Measurements from ENCODE around the gene TRIM67.
"Not testable (repeated sequence)": the region's sequence is repeated elsewhere in the genome, so short reads cannot be mapped to it uniquely, and the experiment has no call there.

Gene TRIM67

DNA sequence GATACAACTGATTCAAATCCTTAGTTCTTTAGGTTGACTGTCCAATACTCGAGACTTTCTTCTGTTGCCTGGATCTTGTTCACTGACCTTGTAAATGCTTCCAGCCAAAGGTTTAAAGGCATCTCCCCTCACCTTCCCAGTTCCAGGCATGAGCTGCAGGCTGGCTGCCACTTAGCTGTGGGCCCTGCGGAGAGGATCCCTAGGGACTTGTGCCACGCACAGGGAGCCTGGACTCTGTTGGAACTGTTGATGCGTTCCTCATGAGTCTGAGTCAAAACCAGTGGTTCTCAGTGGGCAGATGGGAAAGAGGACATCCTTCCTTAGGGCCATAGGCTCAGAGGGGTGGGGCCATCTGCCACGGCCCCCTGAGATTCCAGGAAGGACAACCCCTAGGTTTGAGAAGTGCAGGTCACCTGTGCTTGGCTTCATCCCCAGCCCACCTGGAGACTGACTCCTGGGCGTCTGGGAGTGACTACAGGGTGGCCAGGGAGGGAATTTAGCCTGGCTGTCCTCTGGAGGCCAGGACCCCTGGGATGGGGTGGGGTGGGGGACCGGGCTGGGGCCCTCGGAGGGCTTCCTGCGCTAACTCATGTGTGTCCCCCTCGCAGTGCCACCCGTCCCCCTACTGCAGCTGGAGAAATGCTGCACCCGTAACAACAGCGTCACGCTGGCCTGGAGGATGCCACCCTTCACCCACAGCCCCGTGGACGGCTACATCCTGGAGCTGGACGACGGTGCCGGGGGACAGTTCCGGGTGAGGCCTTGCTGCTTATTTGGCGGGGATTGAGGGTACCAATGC is 41.6 kb downstream of the TRIM67 start:
- no peak for DNase-seq (ENCODE audit: low read depth, low spot score)

DNA sequence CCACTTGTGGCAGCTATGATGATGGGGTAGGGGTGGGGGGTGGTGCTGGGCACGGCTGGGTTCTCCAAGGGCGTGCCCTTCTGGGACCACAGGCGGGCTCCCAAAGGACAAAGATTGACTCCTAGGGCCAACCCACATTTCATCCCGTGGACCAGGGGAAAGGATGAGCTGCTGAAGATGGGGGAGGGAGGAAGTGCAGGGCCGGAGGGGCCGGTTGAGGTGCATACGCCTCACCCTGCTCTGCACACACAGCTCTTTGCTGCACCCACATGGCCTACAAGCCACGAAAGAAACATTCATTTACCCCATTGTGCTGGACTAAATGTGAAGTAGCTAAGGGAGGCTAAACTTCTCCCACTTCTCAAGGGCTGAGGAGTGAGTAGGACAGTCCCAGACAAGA is 45.0 kb downstream of the TRIM67 start:
- DNase-seq (ENCODE audit: low read depth, low spot score), result no peak

DNA sequence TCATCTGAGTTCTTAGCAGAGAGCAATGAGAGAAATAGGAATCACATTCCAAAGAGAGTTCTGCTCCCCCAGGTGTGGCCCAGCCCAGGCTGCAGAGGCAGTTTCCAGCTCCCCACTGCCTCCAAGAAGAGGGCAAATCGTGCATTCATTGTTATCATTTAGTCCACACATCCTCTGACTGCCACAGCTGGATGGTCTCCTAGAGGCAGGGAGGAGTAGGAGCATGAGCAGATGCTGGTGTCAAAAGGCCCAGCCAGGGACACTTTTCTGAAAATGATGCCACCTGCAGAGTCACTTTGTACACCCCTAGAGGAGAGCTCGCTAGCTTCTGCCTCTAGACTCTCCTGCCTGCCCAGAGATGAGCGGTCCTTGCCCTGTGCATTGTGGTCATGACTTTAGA is 45.6 kb downstream of the TRIM67 start:
- DNase-seq (ENCODE audit: low read depth, low spot score), result no peak

DNA sequence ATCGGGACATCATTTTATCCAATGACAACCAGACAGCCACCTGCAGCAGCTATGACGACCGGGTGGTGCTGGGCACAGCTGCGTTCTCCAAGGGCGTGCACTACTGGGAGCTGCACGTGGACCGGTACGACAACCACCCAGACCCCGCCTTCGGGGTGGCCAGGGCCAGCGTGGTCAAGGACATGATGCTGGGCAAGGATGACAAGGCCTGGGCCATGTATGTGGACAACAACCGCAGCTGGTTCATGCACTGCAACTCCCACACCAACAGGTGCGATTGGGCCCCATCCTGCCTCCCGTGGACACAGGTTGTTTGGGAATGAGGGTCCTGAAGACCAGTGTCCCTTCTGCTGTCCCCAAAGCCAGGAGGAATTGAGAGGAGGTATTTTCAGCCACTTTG is 47.1 kb downstream of the TRIM67 start:
- DNase-seq (ENCODE audit: low read depth, low spot score), result no peak

DNA sequence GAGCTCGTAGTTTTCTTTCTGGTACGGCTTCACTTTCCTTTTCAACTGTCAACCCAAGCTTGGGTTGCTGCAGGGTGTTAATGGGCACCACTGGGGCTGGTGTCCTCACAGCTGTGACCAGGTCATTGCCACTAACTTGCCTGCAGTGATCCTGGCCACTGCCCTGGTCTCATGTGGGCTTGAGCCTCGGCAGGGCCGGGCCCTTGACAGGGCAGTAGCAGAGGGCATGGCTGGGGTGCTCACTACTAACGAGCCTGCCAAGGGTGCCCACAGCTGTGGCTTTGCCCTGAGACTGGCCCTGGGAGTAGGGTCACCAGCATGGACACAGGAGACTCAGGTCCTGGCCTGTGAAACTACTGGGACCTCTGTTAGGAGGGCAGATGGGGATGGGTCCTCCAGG is 47.7 kb downstream of the TRIM67 start:
- no peak for DNase-seq (ENCODE audit: low read depth, low spot score)

DNA sequence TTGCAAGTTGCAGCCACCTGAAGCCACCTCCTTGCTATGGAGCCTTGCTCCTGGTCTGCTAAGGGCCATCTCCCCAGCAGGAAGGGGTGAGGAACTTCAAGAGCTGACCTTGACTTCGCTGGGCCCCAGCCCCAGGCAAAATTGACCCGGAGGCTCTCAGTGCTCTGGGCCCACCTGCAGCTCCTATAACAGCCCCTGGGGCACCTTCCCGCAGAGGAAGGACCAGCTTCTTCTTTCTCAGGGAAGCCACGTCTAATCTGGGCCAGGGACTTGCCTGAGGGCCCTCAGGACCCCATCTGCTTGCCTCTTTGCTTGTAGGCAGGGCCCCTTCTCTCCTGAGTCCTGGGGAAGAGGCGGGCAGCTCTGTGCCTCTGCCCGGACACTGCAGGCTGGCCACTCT is 48.3 kb downstream of the TRIM67 start:
- DNase-seq (ENCODE audit: low read depth, low spot score), result no peak

DNA sequence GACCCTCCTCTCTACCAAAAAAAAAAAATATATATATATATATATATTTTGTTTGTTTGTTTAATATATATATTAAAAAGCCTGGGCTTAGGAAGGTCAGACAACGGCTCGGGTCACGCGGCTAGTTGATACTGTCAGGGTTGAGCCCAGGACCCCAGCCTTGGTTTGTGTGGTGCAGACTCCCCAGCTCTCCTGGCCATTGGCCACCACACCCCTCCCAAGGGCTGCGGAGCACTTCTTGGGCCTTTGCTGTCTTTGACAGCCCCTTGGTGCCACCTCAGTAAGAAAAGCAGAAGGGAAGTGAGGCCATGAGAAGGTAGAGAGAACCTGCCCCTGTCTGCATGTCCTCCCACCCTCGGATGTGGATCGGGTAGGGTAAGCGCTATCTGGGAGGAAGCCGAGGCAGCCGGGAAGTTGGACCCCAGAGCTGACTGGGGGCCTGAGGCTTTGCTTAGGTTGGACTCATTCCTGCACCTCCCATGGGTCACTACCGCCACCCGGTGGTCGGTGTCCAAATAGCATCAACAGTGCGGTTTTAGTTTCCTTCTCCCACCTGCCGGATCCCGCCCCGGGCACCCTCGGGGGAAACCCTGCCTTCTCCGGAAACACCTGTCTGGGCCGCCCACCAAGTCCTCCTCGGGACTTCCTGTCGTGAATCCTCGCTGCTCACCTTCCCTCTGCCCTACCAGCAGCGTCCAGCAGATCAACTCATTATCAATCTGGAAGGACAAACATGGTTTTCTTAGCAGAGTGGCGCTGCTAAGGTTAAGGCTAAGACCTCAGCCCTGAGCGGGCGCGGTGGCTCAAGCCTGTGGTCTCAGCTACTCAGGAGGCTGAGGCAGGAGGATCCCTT is 49.4 kb downstream of the TRIM67 start:
- peak; percentile 82 for DNase-seq (ENCODE audit: low read depth, low spot score)

DNA sequence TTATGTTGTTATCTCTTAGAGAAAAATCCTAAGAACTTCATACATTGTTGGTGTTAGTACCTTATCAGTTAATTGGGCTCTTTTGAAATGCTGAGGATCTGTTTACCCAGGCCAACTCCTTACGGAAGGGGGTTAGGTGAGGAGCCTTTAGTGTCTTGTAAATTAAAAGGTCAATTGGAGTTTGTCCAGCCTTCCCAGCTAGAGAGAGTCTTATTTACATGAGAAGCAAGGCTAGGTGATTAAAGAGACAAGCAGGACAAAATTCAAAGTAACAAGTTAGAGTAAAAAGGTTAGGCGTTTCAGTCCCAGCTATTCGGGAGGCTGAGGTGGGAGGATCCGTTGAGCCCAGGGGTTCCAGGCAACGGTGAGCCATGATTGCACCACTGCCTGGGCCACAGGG is 50.4 kb downstream of the TRIM67 start:
- DNase-seq (ENCODE audit: low read depth, low spot score), result not testable (repeated sequence)

DNA sequence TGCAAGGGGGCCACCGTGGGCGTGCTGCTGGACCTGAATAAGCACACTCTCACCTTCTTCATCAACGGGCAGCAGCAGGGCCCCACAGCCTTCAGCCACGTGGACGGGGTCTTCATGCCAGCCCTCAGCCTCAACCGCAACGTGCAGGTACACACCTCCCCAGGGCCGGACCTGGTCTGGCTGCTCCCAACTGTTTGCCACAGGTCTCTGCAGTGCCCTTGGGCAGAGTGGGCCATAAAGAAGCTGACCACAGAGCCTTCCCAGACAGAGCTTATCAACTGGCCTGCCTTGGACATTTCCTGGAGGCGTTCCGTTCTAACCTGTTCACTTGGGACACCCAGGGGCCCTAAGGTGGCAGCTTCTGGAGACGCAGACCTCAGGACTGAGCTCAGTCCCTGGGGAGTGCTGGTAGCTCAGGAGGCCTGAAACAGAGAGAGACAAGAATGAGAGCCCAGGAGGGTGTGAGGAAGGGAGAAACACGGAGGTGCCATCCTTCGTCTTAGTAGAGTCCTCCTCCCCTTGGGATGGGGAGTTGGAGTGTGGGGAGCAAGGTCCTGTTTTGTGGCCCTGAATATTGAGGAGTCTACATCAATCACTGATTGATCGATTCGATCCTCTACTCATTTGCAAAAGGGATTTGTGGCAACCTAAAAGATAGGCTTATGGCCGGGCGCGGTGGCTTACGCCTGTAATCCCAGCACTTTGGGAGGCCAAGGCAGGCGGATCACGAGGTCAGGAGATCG is 52.1 kb downstream of the TRIM67 start:
- DNase-seq (ENCODE audit: low read depth, low spot score), result no peak

DNA sequence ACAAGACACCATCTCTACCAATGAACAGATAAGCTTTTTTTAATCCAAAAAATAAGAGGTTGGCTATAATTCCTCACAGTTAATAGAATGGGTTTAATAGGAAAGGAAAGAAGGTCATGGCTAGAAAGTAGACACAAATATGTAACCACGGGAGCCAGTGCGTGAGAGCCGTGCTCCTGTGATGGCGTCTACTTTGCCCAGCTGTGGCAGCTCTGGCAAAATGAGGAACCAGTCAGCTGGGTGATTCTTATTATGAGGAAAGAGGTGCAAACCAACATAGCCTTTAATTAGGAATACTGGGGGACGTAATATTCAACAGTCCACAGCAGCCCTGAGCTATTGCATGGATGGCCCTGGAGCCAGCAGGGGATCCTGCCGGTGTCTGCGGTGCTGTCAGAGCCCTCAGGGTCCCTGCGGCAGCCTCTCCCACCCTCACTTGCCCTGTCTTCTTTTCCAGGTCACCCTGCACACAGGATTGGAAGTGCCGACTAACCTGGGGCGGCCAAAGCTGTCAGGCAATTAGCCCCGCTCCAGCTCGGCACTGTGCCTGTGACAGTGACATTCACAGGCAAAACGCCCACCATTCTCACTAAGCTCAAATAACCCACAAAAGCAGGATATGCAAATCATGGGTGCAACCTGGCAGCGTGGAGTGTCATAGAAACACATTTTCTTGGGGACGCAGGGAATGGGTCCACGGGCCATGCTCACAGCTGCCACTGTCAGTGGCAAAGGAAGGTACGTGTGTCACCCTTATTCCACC is 53.2 kb downstream of the TRIM67 start:
- DNase-seq (ENCODE audit: low read depth, low spot score), result no peak

DNA sequence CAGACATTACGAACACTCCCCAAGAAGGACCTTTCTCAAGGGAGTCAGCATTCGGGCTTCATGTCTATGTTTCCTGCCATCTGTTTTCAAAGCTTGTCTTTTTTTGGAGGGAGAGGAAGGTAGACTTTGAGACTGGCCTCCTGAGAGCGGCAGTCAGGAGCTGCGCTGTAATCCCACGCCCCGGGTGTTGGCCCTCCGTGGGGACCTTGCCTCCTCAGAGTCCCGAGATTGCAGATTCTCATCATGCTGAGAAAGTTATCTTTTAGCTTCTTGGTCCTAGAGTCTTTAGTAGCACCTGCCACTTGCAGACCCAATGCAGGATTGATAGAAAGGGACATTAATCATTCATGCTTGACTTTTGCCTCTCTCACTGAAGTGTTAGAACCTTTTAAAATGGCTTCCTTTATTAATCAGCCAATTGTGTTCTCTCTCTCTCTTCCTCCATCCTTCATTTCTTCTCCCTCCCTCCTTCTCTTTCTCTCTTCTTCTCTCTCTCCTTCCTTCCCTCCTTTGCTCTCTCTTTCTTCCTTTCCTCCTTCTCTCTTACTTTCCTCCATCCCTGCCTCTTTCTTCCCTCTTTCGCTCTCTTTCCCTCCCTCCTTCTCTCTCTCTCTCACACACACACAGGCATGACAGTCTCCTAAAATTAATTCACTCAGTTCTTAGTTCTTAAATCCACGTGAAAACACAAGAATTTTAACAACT is 54.0 kb downstream of the TRIM67 start:
- DNase-seq (ENCODE audit: low read depth, low spot score), result no peak

DNA sequence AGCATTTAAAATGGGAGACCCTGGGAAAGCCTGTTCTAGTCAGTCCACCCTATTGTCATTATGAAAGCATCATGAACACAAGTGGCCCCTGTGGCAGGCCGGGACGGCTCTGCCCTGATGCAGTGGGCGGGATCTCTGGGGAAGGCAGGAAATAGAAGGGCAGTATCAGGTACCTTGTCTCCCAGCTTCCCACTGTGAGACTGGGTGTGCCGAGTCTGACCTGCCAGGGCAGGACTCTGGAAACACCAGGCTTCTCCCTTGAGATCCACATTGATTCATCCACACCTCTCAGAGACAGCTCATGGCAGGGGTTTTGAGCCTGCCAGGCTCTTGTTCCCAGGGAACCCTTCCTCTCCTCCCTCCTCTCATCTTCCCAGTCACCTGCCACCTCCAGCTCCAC is 54.6 kb downstream of the TRIM67 start:
- DNase-seq (ENCODE audit: low read depth, low spot score), result no peak

DNA sequence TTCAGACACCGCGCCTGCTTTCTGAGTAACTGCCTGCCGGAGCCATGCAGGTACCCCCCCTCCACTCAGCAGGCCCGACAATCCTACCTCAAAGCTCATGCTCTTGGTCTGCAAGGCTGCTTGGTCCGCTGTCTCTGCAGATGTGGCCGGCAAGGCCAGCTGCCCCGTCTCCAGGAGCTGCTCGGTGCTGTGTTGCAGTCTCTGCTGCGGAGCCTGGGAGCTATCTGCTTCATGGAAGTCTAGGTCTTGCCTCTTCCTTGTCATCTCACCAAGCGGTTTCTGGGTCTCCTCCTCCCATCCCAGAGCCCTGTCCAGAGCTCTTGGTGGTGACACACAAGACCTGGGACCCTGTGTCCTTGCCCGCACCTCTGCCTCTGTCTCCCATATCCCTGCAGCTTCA is 55.2 kb downstream of the TRIM67 start:
- no peak for DNase-seq (ENCODE audit: low read depth, low spot score)

DNA sequence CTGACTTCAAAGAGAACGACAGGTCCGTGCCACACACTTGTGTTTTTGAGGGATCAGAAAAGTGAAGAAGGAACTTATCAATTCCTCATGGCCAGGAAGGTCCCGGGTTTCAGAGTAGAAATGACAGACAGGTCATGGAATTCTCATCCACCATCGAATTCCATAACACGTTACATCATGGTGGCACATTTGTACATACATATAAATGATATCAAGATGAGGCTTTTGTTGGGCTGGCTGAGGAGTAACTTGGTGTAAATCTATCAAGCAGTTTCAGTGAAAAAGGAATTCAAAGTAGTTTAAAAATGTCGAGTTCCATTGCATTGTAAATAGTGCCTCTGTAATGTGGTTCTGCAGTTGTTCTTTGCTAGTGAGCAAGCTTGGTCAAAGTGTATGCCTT is 56.2 kb downstream of the TRIM67 start:
- DNase-seq (ENCODE audit: low read depth, low spot score), result no peak

DNA sequence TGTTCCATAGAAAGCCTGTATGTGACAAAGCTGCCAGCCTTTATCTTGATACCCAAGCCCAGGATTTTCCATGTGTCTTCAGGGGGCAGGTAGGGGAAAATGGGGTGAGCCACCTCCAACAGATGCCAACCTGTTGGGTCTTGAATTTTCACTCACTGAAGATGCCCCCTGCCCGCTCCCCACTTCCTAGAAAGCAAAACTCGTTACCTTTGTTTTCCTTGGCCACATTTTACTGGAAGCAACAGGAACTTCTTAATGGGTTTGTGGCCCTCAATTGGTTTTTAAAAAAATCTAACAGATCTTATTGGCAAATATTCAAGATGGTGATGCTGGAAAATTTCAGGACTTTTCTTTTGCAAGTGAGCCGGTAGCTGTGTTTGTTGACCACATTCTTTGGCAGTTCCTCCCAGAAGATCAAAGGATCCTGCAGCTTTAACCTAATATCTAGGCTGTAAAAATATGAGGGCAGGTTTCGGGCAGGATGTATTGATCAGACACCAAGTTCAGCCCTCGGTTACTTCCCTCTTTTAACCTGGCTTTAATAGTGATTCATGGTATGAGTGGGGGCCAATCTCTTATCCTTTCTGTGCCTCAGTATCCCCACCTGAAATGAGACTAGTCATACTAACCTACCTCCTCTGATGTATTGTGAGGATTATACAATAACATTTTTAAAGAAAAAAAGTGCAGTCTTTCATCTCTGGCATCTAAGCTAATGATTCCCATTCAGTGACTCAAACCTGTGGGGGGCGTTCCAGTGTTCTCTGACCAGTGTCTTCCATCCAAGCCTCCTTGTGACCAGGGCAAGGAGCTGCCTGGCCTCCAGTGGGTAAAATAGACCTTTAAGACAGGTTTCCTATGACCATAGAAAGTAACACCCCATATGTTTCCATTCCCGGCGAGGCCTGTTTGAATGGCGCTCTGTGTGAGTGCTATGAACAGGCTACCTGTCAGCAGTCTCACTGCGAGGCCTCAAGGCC is 57.9 kb downstream of the TRIM67 start:
- DNase-seq (ENCODE audit: low read depth, low spot score), result no peak

DNA sequence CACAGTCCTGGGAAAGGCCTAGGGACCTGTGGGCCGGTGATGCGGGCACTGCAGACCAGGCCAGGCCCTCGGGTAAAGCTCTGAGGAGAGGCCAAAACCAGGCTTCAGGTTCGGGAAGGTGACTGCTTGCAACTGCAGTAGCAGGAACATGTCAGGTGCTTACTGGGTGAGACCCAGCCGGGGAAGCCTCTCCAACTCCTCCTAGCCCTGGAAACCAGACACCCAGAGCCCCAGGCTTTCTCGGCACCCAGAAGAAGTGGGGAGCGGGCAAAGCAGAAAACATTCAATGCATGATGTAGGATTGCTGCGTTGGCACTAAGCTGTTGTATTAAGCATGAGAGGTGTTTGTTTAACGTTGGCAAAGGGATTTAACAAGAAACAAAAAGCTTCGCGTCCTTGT is 58.9 kb downstream of the TRIM67 start:
- DNase-seq (ENCODE audit: low read depth, low spot score), result no peak

DNA sequence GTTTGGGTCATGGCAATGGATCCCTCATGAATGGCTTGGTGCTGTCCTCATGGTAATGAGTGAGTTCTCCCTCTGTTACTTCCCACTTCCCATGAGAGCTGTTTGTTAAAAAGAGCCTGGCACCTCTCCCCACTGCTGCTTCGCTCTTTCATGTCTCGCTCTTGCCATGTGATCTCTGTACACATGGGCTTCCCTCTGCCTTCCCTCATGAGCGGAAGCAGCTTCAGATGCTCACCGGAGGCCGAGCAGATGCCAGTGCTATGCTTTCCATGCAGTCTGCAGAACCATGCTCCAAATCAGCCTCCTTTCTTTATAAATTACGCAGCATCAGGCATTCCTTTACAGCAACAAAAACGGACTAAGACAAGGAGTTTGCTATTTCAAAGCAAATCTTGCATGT is 64.3 kb downstream of the TRIM67 start:
- DNase-seq (ENCODE audit: low read depth, low spot score), result no peak

DNA sequence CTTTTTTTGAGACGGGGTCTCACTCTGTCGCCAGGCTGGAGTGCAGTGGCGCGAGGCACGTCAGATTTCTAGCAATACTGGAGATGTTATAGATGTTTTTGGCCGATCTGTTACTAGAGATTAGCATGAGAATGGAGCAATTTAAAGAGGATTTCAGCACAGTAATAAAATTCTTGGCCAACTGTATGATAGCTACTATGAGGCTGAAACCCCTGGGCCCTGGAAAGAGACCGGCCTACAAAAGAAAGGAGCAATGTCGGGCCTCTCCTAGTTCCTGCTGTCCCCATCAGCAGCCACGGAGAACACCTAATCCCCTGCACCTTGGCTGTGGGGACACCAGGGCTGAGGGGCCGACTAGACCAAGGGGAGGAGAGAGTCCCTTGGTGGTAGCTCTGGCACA is 69.7 kb downstream of the TRIM67 start:
- no peak for DNase-seq (ENCODE audit: low read depth, low spot score)

DNA sequence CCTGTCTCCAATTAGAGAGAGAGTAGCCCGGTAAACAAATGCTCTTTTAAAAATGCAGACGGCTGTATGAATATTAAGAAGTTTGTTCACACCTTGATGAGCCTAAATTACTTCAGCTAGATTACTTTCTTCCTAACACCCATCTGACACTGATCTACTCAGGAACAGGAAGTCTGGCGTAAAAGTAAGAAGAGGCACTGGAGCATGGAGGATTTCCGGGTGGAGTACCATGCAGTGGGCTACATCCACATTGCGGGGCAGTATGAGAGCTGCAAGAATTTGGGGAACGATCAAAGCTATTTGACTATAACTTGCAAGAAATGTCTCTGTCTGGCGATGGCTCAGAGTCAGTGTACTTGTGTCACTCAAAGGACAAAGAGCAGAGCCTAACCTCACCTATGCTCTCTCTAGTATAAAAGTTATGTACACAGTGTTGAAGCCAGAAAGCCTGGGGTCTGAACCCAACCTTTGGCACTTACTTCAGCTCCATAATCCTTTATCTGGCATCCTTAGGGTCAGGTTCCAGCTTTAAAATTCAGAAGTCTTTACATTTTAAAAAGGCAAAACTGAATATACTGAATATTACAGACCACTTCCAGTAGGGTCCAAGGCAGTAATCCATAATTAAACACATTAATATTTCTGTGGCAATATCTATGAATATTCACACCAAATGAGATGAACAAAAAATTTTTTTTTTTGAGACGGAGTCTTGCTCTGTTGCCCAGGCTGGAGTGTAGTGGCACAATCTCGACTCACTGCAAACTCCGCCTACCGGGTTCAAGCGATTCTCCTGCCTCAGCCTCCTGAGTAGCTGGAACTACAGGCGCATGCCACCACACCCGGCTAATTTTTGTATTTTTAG is 71.2 kb downstream of the TRIM67 start:
- no peak for DNase-seq (ENCODE audit: low read depth, low spot score)

Data from activated CD4-positive, CD25-positive, alpha-beta regulatory T cell treated with anti-CD3 and anti-CD28 coated beads, Interleukin-2, amount 50 U/mL, for 16 hours (primary cell).